ENCODE data around the gene ETFBKMT.

Gene ETFBKMT, protein sequence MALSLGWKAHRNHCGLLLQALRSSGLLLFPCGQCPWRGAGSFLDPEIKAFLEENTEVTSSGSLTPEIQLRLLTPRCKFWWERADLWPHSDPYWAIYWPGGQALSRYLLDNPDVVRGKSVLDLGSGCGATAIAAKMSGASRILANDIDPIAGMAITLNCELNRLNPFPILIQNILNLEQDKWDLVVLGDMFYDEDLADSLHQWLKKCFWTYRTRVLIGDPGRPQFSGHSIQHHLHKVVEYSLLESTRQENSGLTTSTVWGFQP

DNA sequence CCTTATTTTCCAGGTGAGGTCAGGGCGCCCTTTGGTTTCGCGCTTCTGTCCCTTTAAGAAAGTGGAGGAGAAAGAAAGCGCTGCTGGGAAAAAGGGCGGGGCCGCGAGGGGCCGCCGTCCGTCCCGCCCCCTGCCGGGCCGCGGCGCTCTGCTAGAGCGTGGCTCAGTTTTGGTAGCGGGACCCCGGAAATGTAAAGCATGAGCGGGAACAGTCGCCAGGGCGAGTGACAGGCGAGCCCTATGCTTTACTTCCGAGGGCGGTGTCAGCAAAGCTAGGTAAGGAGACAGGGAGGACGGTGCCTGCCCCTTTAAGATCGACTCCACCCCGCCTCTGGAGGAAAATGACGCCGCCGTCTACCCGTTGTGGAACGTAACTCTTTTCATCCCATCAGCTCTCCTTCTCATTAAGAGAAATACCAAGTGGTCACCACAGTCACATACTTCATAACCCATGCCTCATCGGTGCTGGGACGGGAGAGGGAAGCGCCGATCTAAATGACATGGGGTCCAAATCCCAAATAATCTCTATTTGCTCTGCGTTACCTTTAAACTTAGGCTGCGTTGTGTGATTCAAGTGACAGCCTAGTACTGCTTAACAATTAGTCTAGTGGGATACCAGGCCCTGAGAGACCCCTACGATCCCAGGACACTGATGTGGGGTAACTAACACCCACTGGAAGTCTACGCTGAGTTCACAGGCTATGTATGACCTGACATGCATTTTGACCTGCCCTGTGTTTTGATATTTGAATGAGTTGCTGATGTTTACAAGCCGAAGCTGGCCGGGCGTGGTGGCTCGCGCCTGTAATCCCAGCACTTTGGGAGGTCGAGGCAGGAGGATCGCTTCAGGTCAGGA, at the start of gene ETFBKMT:
ETFBKMT (plus strand) TSS at position 602 of the 856 bp plus-strand sequence. CDS start 2,266 bp downstream, outside the sequence.
- peak; percentile 92 for DNase-seq

- no peak for DNase-seq
These were observed 46.7 kb upstream of the ETFBKMT start for GRCh38 chr12:31612819-31613218.

- no peak for DNase-seq
These were observed 41.1 kb upstream of the ETFBKMT start for GRCh38 chr12:31618228-31619025.

DNA sequence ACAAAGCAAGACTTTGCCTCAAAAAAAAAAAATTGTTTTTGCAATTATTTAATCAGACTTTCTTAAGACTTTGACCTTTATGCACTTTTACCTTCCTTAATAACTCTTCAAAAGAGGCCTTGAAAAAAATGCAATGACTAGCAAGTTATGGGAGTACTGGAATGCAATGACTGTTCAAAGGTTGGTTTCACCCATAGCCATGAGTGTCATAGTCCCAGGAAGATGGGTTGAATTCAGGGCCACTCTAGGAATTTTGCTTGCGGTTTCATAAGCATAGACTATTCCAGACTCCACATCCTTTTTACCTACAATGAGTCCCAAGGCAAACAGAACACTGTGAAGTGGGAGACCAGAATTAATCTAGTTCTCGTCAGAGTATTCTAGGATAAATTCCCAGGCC, 39.2 kb upstream of the ETFBKMT start:
- DNase-seq = no peak

GRCh38 chr12:31622038-31622437, 37.5 kb upstream of the ETFBKMT start:
- DNase-seq = no peak

- no peak for DNase-seq
These were observed 33.1 kb upstream of the ETFBKMT start for GRCh38 chr12:31626270-31626995.

DNA sequence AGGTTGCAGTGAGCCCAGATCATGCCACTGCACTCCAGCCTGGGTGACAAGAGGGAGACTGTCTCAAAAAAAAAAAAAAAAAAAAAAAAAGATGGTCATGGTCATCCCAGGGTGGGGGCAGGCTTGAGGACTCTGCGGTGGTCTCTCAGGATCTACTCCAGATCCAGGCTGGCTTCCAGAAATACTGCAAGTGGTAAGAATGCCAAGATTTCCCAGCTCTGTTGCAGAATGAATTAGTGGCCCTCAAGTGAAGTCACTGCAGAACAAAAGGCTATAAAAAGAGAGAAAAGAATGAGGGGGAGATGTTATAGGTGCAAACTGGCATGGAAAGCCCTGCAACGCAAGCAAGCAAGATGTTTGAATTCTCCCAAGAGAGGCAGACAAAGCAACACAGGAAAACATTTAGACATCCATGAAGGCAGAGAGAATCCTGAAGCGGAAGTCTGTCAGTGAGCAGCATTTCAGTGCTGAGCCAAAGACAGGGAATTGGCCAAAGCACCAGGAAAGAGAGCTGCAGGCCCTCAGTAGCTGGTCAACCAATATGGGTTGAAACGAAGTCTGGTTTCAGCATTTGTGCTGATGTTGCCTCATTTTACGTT, 31.9 kb upstream of the ETFBKMT start:
- DNase-seq = no peak

- DNase-seq = no peak
These were observed 29.4 kb upstream of the ETFBKMT start for GRCh38 chr12:31629756-31630732.

DNA sequence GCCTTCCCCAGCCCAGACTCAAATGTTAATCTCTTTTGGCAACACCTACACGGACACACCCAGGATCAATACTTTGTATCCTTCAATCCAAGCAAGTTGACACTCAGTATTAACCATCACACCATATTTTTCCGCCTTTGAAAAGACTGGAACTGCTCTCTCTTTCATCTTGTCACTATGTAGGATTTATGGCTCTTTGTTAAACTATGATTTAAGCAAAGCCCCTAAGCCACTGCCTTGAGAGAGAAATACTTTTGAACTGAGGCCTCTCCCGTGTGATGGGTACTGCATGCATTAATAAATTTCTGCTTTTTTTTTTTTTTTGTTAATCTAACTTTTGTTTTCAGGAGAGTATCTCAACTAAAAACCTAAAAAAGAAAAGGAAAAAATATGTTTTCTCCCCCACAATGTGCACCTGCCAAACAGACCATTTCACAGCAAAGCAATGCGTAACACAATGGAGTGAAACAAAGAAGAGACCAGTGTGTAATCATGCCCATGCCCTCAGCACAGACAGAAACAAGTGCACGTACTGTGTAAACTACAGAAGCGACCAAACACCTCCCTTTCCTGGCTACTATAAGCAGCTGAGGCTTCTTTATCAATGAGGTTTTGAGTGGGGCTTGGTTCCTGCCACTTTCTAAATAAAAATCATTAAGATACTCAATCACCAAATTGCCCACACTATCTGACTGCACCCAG, 28.3 kb upstream of the ETFBKMT start:
- no peak for DNase-seq

GRCh38 chr12:31631809-31632208, 27.7 kb upstream of the ETFBKMT start:
- no peak for DNase-seq

DNA sequence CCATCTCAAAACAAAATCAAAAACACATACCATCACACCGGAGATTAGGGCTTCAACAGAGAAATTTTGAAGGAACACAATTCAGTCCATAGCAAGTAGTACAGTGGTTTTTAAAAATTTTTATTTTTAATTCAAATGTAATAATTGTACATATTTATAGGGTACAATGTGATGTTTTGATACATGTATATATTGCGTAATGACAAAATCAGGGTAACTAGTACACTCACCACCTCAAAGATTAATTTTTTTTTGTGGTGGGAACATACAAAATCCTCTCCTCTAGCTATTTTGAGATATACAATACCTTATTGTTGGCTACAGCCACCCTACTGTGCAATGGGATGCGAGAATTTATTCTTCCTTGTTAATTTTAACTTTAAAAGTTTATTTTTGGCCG, 26.0 kb upstream of the ETFBKMT start:
- DNase-seq = no peak

DNA sequence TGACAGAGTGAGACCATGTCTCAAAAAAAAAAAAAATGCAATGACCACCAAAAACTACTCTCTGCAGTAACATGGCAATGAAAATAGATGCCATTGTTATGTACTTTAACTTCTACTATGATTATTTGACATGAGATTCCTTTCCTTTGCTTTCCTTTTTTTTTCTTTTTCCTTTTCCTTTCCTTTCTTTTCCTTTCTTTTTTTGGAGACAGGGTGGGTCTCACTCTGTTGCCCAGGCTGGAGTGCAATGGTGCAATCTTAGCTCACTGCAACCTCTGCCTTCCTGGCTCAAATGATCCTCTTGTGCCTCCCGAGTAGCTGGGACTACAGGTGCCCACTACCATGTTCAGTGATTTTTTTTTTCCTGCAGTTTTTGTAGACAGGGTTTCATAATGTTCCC, 24.9 kb upstream of the ETFBKMT start:
- no peak for DNase-seq

GRCh38 chr12:31641509-31642090, 17.9 kb upstream of the ETFBKMT start:
- no peak for DNase-seq

DNA sequence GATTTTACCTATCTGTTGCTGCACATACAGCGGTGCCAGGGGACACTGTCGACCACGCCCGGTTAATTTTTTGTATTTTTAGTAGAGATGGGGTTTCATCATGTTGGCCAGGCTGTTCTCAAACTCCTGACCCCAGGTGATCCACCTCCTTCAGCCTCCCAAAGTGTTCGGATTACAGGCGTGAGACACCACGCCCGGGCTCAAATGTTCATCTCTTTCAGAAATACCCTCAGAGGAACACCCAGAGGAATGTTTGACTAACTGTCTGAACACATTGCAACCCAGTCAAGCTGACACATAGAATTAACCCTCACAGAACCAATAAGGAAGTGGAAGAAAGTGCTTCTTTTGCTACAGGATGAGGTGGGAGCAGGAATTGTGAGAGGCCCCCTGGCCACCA, 15.0 kb upstream of the ETFBKMT start:
- DNase-seq = no peak

GRCh38 chr12:31645924-31646323, 13.6 kb upstream of the ETFBKMT start:
- no peak for DNase-seq

DNA sequence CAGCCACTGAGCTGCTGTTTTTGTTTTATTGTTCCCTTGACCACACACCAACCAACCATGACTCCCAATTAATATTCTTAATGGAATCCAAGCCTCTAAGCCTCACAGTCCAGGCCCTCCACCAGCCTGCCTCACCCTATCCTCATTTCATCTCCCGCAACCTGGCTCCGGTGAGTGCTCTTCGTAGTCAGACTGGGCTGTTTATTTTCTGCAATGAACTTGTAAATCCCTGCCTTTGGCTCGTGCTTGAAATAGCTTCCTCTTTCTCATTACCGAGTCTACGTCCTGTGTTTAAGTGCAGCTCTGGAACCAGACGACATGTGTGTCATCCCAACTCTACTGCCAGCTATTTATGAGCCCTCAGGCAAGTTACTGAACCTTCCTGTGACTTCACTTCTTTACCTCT, 12.4 kb upstream of the ETFBKMT start:
- no peak for DNase-seq

DNA sequence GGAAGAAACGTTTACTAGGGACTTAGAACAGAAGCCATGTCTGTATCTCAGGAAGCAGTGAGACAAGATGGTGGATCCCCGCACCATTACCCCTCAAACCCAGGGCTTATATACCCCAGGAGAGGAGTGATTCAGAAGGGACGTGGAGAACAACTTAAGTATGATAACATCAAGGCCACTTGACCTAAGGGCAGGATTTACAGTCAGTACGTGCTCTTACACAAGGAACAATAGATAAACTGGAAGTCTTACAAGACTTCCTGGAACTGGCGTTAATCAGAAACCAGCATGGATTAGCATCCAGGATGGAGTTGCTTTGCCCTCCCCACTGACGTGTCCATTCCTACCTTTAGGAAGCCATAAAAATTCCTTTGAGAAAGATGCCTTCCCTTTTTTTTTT, 8.6 kb upstream of the ETFBKMT start:
- no peak for DNase-seq

GRCh38 chr12:31651893-31652521, 7.5 kb upstream of the ETFBKMT start:
- no peak for DNase-seq

GRCh38 chr12:31655208-31655607, 4.3 kb upstream of the ETFBKMT start:
- DNase-seq = no peak

- no peak for DNase-seq
These were observed 3.7 kb upstream of the ETFBKMT start for GRCh38 chr12:31655792-31656191.

All from stimulated activated CD8-positive, alpha-beta memory T cell treated with anti-CD3 and anti-CD28 coated beads, Interleukin-4, amount 100 ng/mL, for 48 hours (primary cell).